Brain microvascular endothelial cell (primary cell): ENCODE data around the gene TWNK.
A peak's percentile ranks its signal among the peaks of the same experiment; 100 is the strongest.

Source experiments
- DNase-seq: peaks from one replicate; pipeline ENCODE4 v3.0.0-alpha.2; 2020
- H3K27ac ChIP-seq: fragments of 250-450 bp; sonication (Bioruptor Pico); 2 replicates; pipeline ENCODE4 v1.5.1; 2020; ENCODE audit warnings: mild to moderate bottlenecking, moderate library complexity
- H3K27me3 ChIP-seq: fragments of 250-450 bp; sonication (Bioruptor Pico); replicated peaks from 2 replicates; pipeline ENCODE4 v1.5.1; 2020; ENCODE audit warnings: mild to moderate bottlenecking
- H3K36me3 ChIP-seq: fragments of 250-450 bp; sonication (Bioruptor Pico); replicated peaks from 2 replicates; pipeline ENCODE4 v1.5.1; 2020; ENCODE audit warnings: mild to moderate bottlenecking
- H3K4me3 ChIP-seq: 2 replicates; pipeline ENCODE4 v1.5.1; 2011; ENCODE audit warnings: low read depth, mild to moderate bottlenecking, control low read depth, low read length, moderate library complexity
- in situ Hi-C: cut with HindIII; loops from 2 replicates; pipeline ENCODE4 v1.10.0; 2017; ENCODE audit warnings: low sequenced_read_pairs, low pct_ligation_motif_present
- TF ChIP-seq, protein P1 (sequence below): IDR thresholded peaks from 2 replicates; pipeline ENCODE4 v1.5.1; 2011; ENCODE audit warnings: low read depth, mild to moderate bottlenecking, moderate library complexity, low read length, control low read depth, inconsistent platforms; ENCODE audit errors: missing control alignments

Gene TWNK

GRCh38 chr10:101041252-101041761 lies 54.0 kb downstream of the TWNK start:
- TF ChIP-seq, protein P1, sequence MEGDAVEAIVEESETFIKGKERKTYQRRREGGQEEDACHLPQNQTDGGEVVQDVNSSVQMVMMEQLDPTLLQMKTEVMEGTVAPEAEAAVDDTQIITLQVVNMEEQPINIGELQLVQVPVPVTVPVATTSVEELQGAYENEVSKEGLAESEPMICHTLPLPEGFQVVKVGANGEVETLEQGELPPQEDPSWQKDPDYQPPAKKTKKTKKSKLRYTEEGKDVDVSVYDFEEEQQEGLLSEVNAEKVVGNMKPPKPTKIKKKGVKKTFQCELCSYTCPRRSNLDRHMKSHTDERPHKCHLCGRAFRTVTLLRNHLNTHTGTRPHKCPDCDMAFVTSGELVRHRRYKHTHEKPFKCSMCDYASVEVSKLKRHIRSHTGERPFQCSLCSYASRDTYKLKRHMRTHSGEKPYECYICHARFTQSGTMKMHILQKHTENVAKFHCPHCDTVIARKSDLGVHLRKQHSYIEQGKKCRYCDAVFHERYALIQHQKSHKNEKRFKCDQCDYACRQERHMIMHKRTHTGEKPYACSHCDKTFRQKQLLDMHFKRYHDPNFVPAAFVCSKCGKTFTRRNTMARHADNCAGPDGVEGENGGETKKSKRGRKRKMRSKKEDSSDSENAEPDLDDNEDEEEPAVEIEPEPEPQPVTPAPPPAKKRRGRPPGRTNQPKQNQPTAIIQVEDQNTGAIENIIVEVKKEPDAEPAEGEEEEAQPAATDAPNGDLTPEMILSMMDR: peak; percentile 92
- Histone ChIP-seq H3K27ac (no peak overlapping the region), H3K36me3 (peaks cover 45% of the 10 kb centered on the region), H3K27me3 (no peaks in the 10 kb centered on the region), H3K4me3 (no peak overlapping the region)
- peak; percentile 79 for DNase-seq
- in situ Hi-C loops: no loop called here

DNA sequence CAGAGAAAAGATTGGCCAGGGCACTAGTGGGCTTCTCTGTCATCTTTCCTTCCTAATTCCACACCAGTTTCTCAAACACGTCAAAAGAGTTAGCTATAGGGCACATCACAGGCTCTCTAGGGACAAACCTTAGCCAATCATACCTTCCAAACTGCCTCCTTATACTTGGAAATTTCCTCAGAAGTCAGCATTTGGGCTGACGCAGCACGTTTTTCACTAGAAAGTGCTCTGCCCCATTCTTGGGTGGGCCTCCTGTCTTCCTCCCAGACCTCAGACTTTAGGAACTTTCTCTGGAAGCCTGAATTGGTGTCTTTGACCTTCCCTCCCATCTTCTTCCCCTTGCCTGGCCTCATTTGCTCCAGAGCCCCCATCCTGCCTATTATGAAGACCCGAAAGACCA lies 54.8 kb downstream of the TWNK start:
- H3K27me3 ChIP-seq: no peaks in the 10 kb centered on the region
- no peak for DNase-seq
- peak overlapping the region; percentile 72 for H3K4me3 ChIP-seq
- TF ChIP-seq, protein P1: no peak
- in situ Hi-C loops: no loop called here
- no peak overlapping the region for H3K27ac ChIP-seq
- peaks cover 37% of the 10 kb centered on the region for H3K36me3 ChIP-seq

DNA sequence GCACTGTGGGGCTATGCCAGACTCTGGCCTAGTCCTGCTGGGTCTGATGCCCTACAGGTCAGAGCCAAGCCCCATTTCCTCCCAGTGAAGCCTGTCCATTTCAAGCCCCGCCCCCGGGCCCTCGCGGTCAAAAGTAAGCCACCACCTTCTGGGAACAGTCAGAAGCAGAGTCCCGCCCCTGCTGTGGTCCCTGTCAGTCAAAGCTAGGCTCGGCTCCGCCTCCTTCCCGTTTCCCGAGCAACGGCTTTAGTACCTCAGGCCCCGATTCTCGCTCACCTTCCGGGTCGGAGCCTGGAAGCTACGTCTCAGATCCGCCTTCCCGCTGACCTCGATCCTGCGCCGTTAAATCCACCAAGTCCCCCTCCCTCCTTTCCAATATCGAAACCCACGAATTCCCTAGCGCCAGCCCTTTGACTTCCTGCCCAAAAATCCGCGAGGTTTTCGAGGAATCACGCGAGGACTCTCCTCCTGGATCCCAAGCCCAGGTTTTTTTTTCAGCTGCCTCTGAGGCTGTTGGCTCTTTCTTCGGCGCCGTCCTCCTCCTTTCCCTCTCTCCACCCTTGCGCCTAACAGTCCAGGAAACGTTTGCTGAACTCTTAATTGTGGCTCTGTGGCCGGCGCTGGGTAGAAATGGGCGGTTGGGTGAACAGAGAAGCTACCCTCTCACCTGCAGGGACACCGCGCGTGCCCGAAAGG lies 55.5 kb downstream of the TWNK start:
- Histone ChIP-seq H3K4me3 (peak overlapping the region; percentile 72), H3K27ac (peak overlapping the region; percentile 78), H3K36me3 (peaks cover 30% of the 10 kb centered on the region), H3K27me3 (peaks cover 4% of the 10 kb centered on the region)
- TF ChIP-seq, protein P1: no peak
- in situ Hi-C loops: no loop called here
- peak; percentile 94 for DNase-seq

- in situ Hi-C loops: no loop called here
- Histone ChIP-seq H3K27ac (peak overlapping the region; percentile 78), H3K4me3 (peak overlapping the region; percentile 72), H3K27me3 (peaks cover 9% of the 10 kb centered on the region), H3K36me3 (peaks cover 25% of the 10 kb centered on the region)
- no peak for DNase-seq
- TF ChIP-seq, protein P1: no peak
Measured at GRCh38 chr10:101043363-101043707, 56.0 kb downstream of the TWNK start.
